ENCODE results near the gene OR10G3.
"Not testable (repeated sequence)": the region's sequence is repeated elsewhere in the genome, so short reads cannot be mapped to it uniquely, and the experiment has no call there.

Gene OR10G3

GRCh38 chr14:21579976-21580375 lies at the start of gene OR10G3:
Gene OR10G3, minus strand, starts transcription at chr14:21580076. Its CDS starts 9,332 bp downstream, at chr14:21570744.
- no peak for DNase-seq (ENCODE audit: low read depth)

GRCh38 chr14:21626491-21627230 lies 46.8 kb upstream of the OR10G3 start:
- no peak for DNase-seq (ENCODE audit: low read depth)

DNA sequence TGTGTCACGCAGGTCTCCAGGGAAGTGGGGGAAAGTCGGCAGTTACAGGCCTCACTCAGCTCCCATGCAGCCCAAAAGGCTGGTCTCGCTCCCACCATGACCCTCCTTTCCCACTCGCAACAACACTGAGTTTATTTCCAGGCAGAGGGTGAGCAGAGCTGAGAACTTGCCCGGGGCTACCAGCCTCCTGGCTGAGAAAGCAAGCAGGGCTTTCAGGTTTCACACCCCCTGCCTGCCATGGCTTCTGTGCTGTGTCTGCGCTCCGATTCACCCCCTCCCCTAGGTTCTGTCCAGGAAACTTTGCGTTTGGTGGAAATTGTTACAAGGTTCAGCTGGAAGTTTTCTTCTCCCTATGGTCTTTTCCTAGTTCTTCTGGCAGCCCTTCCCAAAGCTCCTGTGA lies 37.7 kb upstream of the OR10G3 start:
- no peak for DNase-seq (ENCODE audit: low read depth)

- DNase-seq (ENCODE audit: low read depth) = no peak
These were observed 34.4 kb upstream of the OR10G3 start for GRCh38 chr14:21614240-21614639.

- no peak for DNase-seq (ENCODE audit: low read depth)
These were observed 32.4 kb upstream of the OR10G3 start for GRCh38 chr14:21612324-21612723.

DNA sequence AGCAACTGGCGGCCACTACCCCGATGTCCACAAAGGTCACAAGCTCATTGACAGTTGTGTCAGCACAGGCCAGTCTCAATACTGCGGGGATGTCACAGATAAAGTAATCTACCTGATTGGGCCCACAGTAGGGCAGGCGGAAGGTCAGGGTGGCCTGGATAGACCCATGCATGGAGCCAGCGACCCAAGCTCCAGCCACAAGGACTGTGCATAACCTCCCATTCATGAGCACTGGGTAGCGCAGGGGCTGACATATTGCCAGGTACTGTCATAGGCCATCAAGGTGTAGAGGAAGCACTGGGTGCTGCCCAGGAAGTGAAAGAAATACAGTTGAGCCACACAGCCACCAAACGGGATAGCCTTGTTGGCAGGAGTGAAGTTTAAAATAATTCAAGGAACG lies 22.3 kb upstream of the OR10G3 start:
- not testable (repeated sequence) for DNase-seq (ENCODE audit: low read depth)

GRCh38 chr14:21589317-21589716 lies 9.4 kb upstream of the OR10G3 start:
- DNase-seq (ENCODE audit: low read depth) = no peak

DNA sequence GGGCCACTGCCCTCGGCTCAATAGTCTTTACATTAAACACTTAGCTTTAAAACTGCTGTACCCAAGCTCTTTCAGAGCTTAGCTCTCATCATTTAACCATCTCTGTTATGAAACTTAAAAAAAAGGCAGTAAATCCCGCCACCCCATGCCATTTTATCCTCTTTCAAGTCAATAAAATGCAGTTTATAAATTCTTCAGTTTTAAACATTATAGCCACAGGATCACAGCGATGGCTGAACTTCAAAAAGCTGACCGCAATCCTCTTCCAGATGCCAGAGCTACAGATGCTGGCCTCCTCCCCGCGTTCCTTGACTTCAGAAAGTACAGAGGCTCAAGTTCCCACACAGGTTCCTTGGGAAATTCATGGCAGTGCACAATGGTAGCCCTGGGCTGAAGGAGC lies 4.2 kb downstream of the OR10G3 start:
- DNase-seq (ENCODE audit: low read depth) = no peak

DNA sequence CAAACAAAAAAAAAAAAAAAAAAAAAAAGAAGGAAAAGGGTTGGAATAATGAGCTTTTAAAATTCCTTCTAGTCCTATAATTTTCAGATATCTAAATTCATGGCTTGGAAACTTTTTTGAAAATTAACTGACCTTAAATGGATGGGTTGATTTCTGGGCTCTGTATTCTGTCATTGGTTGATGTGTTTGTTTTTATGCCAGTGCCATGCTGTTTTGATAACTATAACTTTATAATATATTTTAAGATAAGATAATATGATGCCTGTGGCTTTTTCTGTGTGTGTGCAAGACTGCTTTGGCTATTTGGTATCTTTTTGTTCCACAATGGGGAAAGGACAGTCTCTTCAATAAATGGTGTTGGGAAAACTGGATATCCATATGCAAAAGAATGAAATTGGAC lies 7.3 kb downstream of the OR10G3 start:
- no peak for DNase-seq (ENCODE audit: low read depth)

GRCh38 chr14:21558703-21559170 lies 21.1 kb downstream of the OR10G3 start:
- DNase-seq (ENCODE audit: low read depth) = no peak

- DNase-seq (ENCODE audit: low read depth) = peak; percentile 70
These were observed 22.6 kb downstream of the OR10G3 start for GRCh38 chr14:21557084-21557901.

- no peak for DNase-seq (ENCODE audit: low read depth)
These were observed 23.3 kb downstream of the OR10G3 start for GRCh38 chr14:21556378-21557083.

DNA sequence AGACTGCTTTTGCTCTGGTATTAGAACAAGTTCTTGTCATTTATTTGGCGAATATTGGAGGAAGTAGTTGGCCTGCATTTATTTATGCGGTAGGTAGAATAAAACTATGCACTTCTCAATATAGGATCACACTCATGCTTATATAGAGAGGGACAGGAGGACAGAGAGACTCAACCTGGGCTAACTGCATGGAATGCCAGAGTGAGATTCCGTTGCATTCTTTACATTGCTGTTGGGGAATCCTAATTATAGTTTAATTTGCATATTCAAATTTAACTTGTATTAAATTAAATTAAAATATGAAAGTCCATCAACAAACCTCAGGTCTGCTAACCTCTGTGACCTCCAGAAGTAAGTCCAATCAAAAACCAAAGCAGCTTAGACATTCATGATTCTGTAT lies 26.6 kb downstream of the OR10G3 start:
- no peak for DNase-seq (ENCODE audit: low read depth)

DNA sequence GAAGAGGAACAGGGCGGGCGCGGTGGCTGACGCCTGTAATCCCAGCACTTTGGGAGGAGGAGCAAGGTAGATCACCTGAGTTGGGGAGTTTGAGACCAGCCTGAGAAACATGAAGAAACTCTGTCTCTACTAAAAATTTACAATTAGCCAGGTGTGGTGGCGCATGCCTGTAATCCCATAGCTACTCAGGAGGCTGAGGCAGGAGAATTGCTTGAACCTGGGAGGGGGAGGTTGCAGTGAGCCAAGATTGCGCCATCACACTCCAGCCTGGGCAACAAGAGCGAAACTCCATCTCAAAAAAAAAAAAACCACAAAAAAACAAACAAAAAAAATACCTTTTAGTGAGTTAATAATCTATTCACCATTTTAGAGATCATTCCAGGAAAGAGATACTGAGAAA lies 35.3 kb downstream of the OR10G3 start:
- DNase-seq (ENCODE audit: low read depth) = not testable (repeated sequence)

DNA sequence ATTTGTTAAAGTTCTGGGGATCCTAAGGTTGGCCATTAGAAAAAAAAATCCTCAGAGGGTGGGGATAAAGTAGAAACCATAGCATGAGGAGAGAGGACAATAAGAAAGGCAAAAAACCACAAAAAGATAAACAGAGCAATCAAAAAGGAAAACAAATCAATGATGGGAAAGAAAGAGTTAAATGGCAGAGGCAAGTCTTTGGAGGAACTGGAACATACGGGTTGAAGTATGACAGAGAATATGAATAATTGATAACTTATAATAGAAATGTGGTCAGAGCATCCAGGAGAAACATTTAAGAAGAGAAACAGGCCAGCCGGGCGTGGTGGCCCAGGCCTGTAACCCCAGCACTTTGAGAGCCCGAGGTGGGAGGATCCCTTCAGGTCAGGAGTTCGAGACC lies 35.9 kb downstream of the OR10G3 start:
- DNase-seq (ENCODE audit: low read depth) = no peak

DNA sequence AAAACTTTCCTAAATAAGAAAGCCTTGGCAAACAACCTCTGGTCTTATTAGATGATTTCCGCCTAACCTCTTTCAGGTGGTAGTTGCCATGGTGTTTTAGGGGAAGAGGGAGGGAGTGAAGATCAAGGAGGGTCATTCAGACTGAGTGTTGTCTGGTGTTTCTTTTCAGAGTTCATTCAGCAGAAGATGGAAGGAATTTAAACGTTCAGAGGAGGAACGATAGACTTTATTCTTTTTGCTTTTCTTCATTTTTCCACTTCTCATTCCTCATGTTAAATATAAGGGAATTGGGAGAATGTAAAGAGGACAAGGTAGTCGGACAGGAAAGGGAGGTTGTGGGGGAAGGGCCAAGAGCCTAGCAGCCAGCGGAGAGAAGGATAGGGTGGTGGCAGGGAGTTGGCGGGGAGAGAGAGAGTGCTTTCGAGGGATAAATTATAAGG lies 36.3 kb downstream of the OR10G3 start:
- no peak for DNase-seq (ENCODE audit: low read depth)

DNA sequence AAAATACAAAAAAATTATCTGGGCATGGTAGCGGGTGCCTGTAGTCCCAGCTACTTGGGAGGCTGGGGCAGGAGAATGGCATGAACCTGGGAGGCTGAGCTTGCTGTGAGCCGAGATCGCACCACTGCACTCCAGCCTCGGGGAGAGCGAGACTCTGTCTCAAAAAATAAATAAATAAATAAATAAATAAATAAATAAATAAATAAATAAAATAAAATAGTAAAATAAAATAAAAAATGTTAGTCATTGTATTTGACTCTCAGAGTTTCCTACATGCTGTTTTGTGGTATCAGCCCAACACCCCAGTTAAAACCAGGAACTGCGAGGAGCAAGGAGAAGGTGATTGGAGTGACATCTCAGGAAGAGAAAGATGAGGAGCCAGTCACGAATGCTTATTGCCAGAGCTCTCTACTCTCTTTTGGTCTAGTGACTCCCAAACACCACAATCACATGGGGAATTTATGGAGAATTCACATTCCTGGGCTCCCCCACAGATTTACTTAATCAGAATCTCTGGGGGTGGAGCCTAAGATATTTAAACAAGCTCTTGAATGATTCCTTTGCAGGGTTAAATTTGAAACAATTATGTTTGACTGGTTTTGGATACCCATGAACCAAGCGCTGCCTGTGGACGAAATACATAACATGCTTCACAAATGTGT lies 38.3 kb downstream of the OR10G3 start:
- DNase-seq (ENCODE audit: low read depth) = no peak

DNA sequence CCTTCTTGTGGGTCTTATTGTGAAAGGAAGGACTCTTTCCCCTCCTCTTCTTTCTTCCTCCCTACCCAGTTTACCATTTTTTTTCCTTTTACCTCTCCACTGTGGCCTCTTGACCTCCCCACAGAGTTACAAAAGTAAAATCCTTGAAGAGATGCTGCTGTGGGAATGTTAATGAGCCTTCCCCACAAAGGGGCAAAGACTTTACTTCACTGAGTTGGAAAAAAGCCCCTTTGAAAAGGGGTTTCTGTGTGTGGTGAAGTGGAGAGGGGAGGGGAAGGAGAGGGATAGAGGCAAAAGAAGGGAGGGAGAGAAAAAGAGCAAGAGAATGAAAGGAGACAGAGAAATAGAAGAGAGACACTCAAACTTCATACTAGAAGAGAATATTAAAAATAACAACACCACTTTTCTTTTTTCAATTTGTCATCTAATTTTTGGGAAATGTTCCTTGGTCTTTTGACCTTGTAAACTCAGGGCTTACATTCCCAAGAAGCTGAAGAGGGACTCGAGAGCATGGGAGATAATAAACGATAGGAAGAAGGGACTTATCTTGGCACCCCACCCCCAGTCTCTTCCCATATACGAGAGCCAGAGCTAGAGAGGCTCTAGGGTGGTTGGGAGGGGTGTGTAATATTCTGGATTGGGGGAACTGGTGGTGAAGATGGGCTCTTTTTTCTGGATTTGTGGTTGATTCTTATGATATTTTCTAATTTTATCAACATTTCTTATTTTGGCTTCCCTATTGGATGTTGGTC lies 40.5 kb downstream of the OR10G3 start:
- DNase-seq (ENCODE audit: low read depth) = no peak

DNA sequence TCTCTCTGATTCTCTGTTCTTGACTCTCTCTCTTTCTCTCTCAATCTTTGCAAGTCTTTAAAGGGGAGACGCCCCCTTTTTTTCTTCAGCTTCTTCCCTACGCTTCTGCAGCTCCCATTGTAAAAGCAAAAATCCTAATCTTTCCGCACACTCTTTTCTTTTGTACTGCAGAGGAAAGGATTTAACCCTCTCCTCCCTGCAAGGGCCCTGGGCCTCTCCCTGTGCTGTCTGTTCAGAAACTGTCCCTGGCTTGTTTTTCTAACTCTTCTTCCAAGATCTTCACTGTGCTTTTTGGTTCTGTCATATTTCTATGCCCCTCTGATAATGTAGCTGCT lies 42.8 kb downstream of the OR10G3 start:
- no peak for DNase-seq (ENCODE audit: low read depth)

DNA sequence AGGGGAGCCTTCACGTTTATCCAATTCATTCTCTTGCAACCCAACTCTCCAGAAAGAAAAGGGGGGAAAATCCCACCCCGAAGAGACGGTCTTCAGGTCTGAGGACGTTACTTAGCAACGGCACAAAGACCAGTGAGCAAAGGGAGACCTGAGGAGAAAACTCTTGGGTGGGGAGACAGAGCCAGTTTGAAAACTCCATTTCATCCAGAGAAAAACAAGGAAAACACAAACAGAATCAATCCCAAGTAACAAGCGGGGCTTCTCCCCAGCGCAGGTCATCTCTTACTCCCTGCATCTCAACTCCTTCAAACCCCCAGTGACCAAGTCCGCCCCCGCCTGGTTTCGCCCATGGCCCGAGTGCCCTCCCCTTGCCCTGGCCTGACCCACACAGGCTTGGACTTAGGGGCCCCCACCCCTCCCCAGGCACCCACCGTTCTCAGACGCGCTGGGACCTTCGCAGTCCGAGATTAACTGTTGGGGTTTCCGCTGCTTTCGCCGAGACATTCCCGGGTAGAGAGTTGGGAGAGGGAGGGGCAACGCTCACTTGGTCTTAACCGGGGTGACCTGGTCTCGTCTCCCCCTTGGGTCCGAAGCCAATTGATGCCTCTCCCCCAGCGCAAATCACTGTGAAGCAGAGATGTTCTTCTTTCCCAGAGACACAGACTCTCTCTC lies 43.3 kb downstream of the OR10G3 start:
- DNase-seq (ENCODE audit: low read depth) = no peak

All from fibroblast of gingiva (primary cell).